Stimulated activated naive CD4-positive, alpha-beta T cell (primary cell): ENCODE data around the gene GCN1.

ENCODE experiments used
- DNase-seq, 6 experiments: peaks; one replicate each; lab custom pipeline; 2025; lab: John Stamatoyannopoulos, UW

Gene GCN1

GRCh38 chr12:120228291-120229070, 34.0 kb upstream of the GCN1 start:
- peak; percentile 69 to 89 (median 86) for DNase-seq

GRCh38 chr12:120228041-120228290, 33.5 kb upstream of the GCN1 start:
- DNase-seq = no peak

DNA sequence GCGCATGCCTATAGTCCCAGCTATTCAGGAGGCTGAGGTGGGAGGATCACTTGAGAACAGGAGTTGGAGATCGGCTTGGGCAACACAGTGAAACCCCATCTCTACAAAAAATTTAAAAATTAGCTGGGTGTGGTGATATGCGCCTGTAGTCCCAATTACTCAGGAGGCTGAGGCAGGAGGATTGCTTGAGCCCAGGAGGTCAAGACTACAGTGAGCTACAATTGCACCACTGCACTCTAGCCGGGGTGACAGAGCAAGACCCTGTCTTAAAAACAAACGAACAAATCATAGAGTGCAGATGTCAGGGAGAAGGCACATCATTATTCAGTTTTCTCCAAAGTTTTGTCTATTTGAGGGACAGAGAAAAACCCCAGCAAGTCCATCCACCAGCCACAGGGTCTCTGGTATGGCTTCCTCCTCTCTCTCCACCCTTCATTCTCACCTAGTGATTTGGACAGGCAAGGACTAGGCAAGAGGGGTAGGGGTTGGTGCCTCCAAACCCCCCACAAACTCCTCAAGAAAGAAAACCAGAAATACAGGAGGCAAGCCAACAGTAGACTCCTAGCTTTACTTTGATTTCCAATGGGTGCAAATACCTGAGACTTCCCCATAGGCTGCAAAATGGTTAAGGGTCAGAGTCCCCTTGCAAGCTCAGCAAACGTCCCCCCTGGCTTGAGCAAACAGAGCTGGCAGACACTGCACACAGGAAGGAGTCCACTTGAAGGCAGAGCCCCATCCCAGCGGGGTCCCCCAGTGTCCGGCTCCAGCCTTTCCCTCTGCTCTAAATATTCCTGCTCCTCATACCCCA, 32.9 kb upstream of the GCN1 start:
- no peak for DNase-seq

- DNase-seq = peak in 1 of 6 experiments; percentile 7
These were observed 31.5 kb upstream of the GCN1 start for GRCh38 chr12:120225852-120226640.

GRCh38 chr12:120225200-120225558, 30.7 kb upstream of the GCN1 start:
- no peak for DNase-seq

- DNase-seq = no peak
These were observed 30.0 kb upstream of the GCN1 start for GRCh38 chr12:120224304-120225199.

- no peak for DNase-seq
These were observed 29.2 kb upstream of the GCN1 start for GRCh38 chr12:120223458-120224303.

DNA sequence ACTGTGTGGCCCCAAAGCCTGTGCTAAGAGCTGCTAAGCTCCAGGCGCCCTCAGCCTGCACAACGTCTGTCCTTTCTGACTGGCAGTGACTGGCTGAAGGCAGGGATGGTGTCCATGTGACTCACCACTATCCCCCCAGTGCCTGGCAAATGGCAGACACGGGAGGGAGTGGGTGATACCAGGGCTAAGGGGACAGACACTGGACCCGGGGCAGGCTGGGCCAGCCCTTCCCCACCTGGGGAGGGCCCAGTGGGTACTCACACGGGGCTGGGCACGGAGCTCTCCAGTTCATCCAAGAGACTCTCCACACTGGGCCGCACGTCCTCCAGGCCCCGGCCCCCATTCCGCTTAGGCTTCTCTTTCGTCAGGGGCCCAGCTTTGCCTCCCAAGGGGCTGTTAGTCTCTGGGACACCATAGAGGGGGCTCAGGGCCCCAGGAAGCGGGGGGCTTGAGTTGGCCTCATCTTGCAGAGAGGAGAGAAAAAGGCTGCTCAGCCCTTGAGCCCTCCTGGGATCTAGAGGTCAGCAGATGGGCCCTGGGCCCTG, 27.8 kb upstream of the GCN1 start:
- DNase-seq = no peak

DNA sequence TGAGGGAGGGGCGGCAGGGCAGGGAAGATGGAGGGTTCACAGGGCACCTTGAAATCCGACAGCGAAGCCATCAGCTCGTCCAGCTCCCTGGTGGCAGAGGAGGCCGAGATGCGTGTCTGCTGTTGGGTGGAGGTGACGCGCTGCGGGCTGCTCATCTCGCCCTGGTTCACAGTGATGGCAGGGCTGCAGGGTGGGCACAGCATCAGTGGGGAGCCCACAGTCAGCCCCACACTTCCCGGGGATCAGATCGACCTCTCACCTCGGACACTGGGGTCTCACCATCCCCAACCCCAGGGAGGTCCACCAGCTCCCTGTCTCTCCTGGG, 27.0 kb upstream of the GCN1 start:
- DNase-seq = no peak

DNA sequence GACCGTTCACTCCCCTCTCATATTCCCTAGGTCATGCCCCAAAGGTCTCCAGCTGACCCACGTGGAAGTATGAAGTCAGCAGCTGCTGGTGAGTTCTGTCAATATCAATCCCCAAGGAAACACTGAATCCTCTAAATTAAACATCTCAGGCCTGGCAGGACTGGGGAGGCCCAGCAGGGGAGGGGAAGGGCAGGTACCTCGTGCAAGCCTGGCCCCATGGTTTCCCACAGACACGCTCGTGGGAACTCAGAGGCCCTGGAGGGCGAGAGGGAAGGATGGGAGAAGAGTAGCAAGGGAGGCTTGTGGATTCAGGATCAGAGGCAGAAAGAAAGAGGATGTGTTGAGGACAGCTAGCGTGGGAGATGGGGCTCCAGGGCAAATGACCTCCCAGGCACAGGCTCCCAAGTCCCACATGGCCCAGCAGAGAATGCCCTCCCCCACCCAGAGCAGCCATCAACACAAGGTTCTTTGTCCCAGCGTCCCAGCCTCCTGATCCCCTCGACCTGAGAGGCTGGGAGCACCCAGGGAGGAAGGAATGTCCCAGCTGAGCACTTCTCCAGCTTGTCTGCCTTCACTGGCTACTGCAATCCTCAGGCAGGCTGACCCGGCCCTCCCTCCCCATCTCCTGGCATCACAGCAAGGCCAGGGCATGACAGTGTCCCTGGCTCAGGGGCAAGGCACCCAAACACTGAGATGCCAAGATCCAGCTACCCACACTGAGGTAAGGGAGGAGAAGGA, 26.5 kb upstream of the GCN1 start:
- DNase-seq = no peak

DNA sequence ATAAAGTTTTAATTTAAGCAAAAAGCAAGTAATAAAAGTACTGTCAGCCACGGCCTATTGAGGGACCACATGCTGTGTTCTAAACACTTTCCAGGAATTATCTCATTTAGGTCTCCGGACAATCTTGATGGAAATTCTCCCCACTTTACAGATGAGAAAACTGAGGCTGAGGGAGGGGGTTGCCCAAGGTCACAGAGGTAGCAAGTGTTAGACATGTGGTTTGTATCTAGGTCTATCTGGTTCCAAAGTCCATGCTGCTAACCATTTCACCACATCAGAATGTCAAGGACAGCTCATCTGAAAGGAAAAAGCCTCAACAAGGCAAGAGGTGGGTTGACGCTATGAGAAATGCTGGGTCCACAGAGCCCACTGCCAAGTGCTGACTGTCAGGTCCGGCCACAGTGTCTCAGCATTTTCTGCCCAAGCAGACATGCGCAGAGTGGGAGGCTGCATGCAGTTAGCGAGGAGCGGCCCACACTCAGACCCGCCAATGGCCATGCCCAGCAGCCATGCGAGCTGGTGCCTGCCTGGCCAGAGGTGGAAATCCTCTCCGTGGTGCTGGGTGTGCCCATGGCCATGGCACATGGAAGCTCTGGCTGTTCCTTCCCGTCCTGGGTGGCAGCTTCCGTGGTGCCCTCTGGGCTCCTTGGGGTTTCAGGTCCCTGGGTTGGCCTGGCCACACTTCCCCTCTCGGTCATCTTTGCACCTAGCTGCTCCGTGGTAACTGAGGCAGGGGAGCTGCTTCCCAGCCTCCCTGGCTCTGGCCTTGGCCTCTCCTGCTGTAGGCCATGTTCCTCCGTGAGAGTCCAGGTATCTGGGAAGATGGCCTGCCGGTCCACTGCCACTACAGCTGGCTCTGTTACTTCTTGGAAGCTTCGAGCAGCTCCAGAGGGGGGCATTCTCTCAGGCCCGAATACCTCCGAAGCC, 24.4 kb upstream of the GCN1 start:
- no peak for DNase-seq

- no peak for DNase-seq
These were observed 22.5 kb upstream of the GCN1 start for GRCh38 chr12:120216742-120217605.

DNA sequence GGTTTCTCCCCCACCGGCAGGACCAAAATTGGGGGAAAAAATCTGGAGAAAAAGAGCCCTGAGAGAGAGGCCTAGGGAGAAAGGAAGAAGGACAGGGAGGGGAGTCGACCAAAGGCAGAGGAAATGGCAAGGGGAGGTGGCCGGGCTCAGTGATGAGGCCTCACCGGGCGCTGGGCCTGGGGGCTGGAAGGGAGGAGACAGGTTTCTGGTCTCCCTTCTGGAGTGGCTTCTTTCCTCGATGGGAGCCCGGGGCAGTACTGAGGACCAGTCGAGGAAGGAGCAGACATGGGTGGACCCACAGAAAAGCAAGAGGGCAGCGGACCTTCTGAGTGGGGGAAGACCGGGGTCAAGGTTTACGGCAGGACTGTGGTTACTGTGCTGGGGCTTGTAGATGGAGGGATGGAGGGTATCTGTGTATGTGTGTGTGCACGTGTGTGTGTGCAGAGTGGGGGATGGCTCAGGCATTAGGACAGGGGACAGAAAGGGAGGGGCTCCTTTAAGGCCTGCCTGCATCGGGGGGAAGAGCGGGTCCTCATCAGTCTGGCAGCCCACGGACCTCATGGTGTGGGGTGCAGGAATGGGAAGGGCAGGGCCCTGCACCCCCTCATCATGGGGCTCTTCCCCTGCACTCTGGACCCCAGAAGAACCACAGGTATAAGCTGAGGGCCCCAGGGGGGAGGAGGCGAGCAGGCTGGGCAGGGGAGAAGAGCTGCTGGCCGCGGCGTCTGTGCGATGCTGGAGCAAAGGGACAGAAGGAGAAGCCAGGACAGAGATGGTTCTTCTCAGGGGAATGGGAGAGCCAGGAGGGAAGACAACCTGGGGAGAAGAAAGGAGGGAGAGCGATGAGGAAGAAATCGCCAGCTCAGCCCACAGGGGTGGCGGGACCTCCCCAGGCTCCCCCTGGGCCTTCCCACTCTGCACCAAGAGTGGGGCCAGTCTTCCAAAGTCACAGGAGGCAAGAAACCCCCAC, 21.5 kb upstream of the GCN1 start:
- no peak for DNase-seq

DNA sequence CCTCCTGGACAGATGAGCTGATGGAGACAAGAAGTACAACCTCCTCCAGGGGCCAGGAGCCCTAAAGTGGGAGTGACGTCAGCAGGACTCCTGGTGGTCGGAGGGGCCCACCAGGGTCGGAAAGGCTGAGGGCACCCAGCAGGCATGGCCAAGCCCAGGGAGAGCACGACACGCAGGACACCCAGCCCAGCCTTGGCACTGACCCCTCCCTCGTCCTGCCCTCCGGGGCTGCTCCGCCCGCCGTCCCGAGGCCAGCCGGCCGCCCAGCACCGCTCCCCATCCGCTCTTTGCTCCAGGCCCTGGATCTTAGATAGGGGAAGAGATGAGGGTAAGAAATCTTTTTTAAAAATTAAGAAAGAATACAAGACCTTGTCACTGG, 20.8 kb upstream of the GCN1 start:
- no peak for DNase-seq

- no peak for DNase-seq
These were observed 20.3 kb upstream of the GCN1 start for GRCh38 chr12:120214626-120215356.

DNA sequence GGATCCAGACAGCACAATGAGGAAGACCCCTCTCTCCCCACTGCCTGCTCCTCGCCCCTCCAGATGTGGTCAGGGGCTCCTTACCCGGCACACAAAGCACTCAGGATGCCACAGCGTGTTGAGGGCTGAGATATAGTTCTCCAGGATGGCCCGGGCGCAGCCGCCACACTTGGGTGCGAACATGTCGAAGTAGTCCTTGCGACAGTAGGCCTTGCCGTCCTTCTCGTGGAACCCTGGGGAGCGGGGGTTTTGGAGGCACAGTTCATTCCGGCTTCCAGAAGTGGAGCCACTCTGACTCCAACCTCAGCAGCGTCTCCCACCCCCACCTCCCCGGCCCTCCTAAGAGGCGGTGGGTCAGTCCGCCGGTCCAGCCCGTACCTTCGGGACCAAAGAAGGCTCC, 19.2 kb upstream of the GCN1 start:
- no peak for DNase-seq
